Lower lobe of right lung (tissue), 2 donors: ENCODE measurements around the gene SLC25A17. TPM values are rescaled to one million over a fixed set of nuclear protein-coding genes. Genes with fewer than 3 reads are reported as not detected.
"Not testable (repeated sequence)": the region's sequence is repeated elsewhere in the genome, so short reads cannot be mapped to it uniquely, and the experiment has no call there.

Source experiments
- ATAC-seq, 2 donors: fragments of 200-7000 bp; cut with Tn5 transposase; one replicate each; pipeline ENCODE4 v1.9.1; 2020 to 2022; ENCODE audit warnings: mild to moderate bottlenecking in 2 of 2, moderate library complexity in 2 of 2
- DNase-seq: peaks from one replicate; pipeline ENCODE4 v3.0.0-alpha.2; 2020
- H3K27ac ChIP-seq: fragments of 200-600 bp; one replicate; pipeline ENCODE4 v1.8.0; 2022
- H3K27me3 ChIP-seq: fragments of 200-600 bp; one replicate; pipeline ENCODE4 v1.8.0; 2022; ENCODE audit warnings: low read depth
- H3K36me3 ChIP-seq: fragments of 200-600 bp; one replicate; pipeline ENCODE4 v1.8.0; 2022; ENCODE audit warnings: mild to moderate bottlenecking
- H3K4me1 ChIP-seq: fragments of 200-600 bp; one replicate; pipeline ENCODE4 v1.8.0; 2022
- H3K4me3 ChIP-seq: fragments of 200-600 bp; one replicate; pipeline ENCODE4 v1.8.0; 2022; ENCODE audit warnings: mild to moderate bottlenecking
- H3K9me3 ChIP-seq: fragments of 200-600 bp; one replicate; pipeline ENCODE4 v1.8.0; 2022
- CTCF ChIP-seq: fragments of 200-600 bp; IDR thresholded peaks from one replicate; pipeline ENCODE4 v1.8.0; 2022; ENCODE audit warnings: antibody characterized with exemption, mild to moderate bottlenecking
- intact Hi-C: fragments of 100-400 bp; cut with DNase I; formaldehyde crosslinking; loops from one replicate; pipeline ENCODE4 v1.11.0; 2022
- long read RNA-seq: library from polyadenylated mRNA; unstranded; transcript quantifications from one replicate; pipeline ENCODE4 v2.0.0, GENCODE V29; 2021
- total RNA-seq: library from RNA; stranded (reverse); fragmentation: NEBNext Ultra II Directional; extraction: Animal tissue kit (Norgen Biotek cat#: 25700); gene quantifications from one replicate; pipeline ENCODE4 v1.2.1, GENCODE V29; 2021
- donor health status: DM: no; HTN: yes; CAD: no; lungs with severe emphysema.

The SLC25A17 gene
- 11.9 TPM for total RNA-seq
- long read RNA-seq, transcript SLC25A17-210 (9 exons, 2,262 nt): major isoform, 19 of 28 reads
- long read RNA-seq, partial matches to known transcripts: 1 of 28 reads
- long read RNA-seq, other reads (novel, unspliced or antisense): 6 of 28 reads

- peaks cover 24% of the 10 kb centered on the region for H3K4me1 ChIP-seq
- TF ChIP-seq CTCF: peak; percentile 39
- H3K27me3 ChIP-seq: no peaks in the 10 kb centered on the region
- H3K36me3 ChIP-seq: peaks cover 17% of the 10 kb centered on the region
- H3K27ac ChIP-seq: peak within 1 kb of the TSS; percentile 77
- H3K4me3 ChIP-seq: peak within 1 kb of the TSS; percentile 97
- DNase-seq (peak; percentile 92), ATAC-seq (peak; percentile 97 to 98)
- H3K9me3 ChIP-seq: no peaks in the 10 kb centered on the region
- intact Hi-C loops: no loop called here
Measured at GRCh38 chr22:40818747-40819598, at the start of gene SLC25A17. TSS of gene SLC25A17 (minus strand) at chr22:40819346. CDS start at chr22:40819248, 98 bp downstream.

- DNase-seq, ATAC-seq, intact Hi-C loops, H3K4me1 ChIP-seq, H3K27me3 ChIP-seq, H3K4me3 ChIP-seq, H3K27ac ChIP-seq, H3K9me3 ChIP-seq: not testable (repeated sequence)
- H3K36me3 ChIP-seq: peaks cover 34% of the 10 kb centered on the region
Measured at GRCh38 chr22:40868379-40868778, 49.2 kb upstream of the SLC25A17 start.

GRCh38 chr22:40867109-40867508 lies 48.0 kb upstream of the SLC25A17 start:
- intact Hi-C loops: no loop called here
- ATAC-seq: no peak
- no peak for DNase-seq
- no peaks in the 10 kb centered on the region for H3K27me3 ChIP-seq
- TF ChIP-seq CTCF: no peak
- H3K36me3 ChIP-seq: peaks cover 30% of the 10 kb centered on the region
- H3K4me1 ChIP-seq: no peaks in the 10 kb centered on the region
- H3K4me3 ChIP-seq: no peak overlapping the region
- H3K27ac ChIP-seq: no peak overlapping the region
- no peaks in the 10 kb centered on the region for H3K9me3 ChIP-seq

GRCh38 chr22:40862537-40862936 lies 43.4 kb upstream of the SLC25A17 start:
- Histone ChIP-seq H3K27me3 (no peaks in the 10 kb centered on the region), H3K27ac (no peak overlapping the region), H3K9me3 (no peaks in the 10 kb centered on the region), H3K4me1 (peaks cover 13% of the 10 kb centered on the region), H3K36me3 (peaks cover 8% of the 10 kb centered on the region), H3K4me3 (no peak overlapping the region)
- DNase-seq: no peak
- intact Hi-C loops: no loop called here
- ATAC-seq: no peak
- no peak for TF ChIP-seq CTCF

GRCh38 chr22:40862013-40862412 lies 42.9 kb upstream of the SLC25A17 start, which contains the start of gene DNAJB7:
TSS of gene DNAJB7 (minus strand) at chr22:40862113. CDS start at chr22:40861994, 119 bp downstream.
- peaks cover 15% of the 10 kb centered on the region for H3K4me1 ChIP-seq
- H3K9me3 ChIP-seq: no peaks in the 10 kb centered on the region
- H3K27me3 ChIP-seq: no peaks in the 10 kb centered on the region
- peaks cover 8% of the 10 kb centered on the region for H3K36me3 ChIP-seq
- no peak for TF ChIP-seq CTCF
- intact Hi-C loops: no loop called here
- ATAC-seq (no peak), DNase-seq (no peak)
- H3K4me3 ChIP-seq: no peak within 1 kb of the TSS
- no peak within 1 kb of the TSS for H3K27ac ChIP-seq

GRCh38 chr22:40857309-40857855 lies 38.2 kb upstream of the SLC25A17 start:
- peak overlapping the region; percentile 94 for H3K27ac ChIP-seq
- H3K9me3 ChIP-seq: no peaks in the 10 kb centered on the region
- intact Hi-C loops: no loop called here
- DNase-seq (no peak), ATAC-seq (no peak)
- H3K36me3 ChIP-seq: peaks cover 8% of the 10 kb centered on the region
- peaks cover 47% of the 10 kb centered on the region for H3K4me1 ChIP-seq
- no peaks in the 10 kb centered on the region for H3K27me3 ChIP-seq
- no peak for TF ChIP-seq CTCF
- H3K4me3 ChIP-seq: peak overlapping the region; percentile 89
